Measurements from ENCODE around the gene NAP1L4. TPM values are rescaled to one million over a fixed set of nuclear protein-coding genes. Genes with fewer than 3 reads are reported as not detected.

Gene NAP1L4
- total RNA-seq, 1 donor from 2014 or later = 162 TPM

Other genes starting within 250 kb of the NAP1L4 start
- 3.5 and 4.2 TPM in 2 replicates for gene CDKN1C, start 106.6 kb downstream of the NAP1L4 start, total RNA-seq
- gene PHLDA2, start 62.9 kb downstream of the NAP1L4 start, total RNA-seq = 8.4 and 12.1 TPM in 2 replicates
- 49.8 and 67.5 TPM in 2 replicates for gene CARS1, start 65.1 kb upstream of the NAP1L4 start, total RNA-seq
- gene OSBPL5, start 173.0 kb upstream of the NAP1L4 start, total RNA-seq = 24.3 and 32.9 TPM in 2 replicates
- gene MRGPRG, start 226.5 kb upstream of the NAP1L4 start, total RNA-seq = not detected in 2 replicates
- gene MRGPRE, start 240.1 kb upstream of the NAP1L4 start, total RNA-seq = not detected in 2 replicates

Data from pulmonary artery endothelial cell (primary cell).